HepG2 (cell line): ENCODE measurements around the gene JPT1. TPM values are rescaled to one million over a fixed set of nuclear protein-coding genes. Genes with fewer than 3 reads are reported as not detected.

Source experiments
- ARID5B ChIP-seq: IDR thresholded peaks from 2 replicates; pipeline ENCODE4 v1.4.0; 2020; ENCODE audit warnings: mild to moderate bottlenecking, missing genetic modification reagents
- ATF2 ChIP-seq: sonication (generic); formaldehyde crosslinking; IDR thresholded peaks from 2 replicates; pipeline ENCODE4 v1.4.0; 2020; ENCODE audit warnings: missing genetic modification reagents
- BRF2 ChIP-seq: sonication (generic); formaldehyde crosslinking; IDR thresholded peaks from 2 replicates; pipeline ENCODE4 v1.8.1; 2022; ENCODE audit warnings: mild to moderate bottlenecking, missing genetic modification reagents
- FOXK2 ChIP-seq: fragments of 450-650 bp; IDR thresholded peaks from 2 replicates; pipeline ENCODE4 v1.6.1; 2016
- HOMEZ ChIP-seq: IDR thresholded peaks from 2 replicates; pipeline ENCODE4 v1.6.1; 2016; ENCODE audit warnings: low read depth
- REXO4 ChIP-seq: sonication (generic); formaldehyde crosslinking; IDR thresholded peaks from 2 replicates; pipeline ENCODE4 v1.8.0; 2022; ENCODE audit warnings: missing genetic modification reagents, mild to moderate bottlenecking, borderline replicate concordance
- SOX6 ChIP-seq, 2 experiments: fragments of 450-650 bp in 1 of 2; sonication (generic) in 1 of 2; formaldehyde crosslinking in 1 of 2; IDR thresholded peaks; 2 replicates each; pipeline versions ENCODE4 v1.4.0 to v1.6.1; 2017 to 2020; ENCODE audit warnings: antibody characterized with exemption in 1 of 2, mild to moderate bottlenecking in 1 of 2, missing genetic modification reagents in 1 of 2
- ZBTB4 ChIP-seq: sonication (generic); formaldehyde crosslinking; IDR thresholded peaks from 2 replicates; pipeline ENCODE4 v1.4.0; 2020; ENCODE audit warnings: missing genetic modification reagents, mild to moderate bottlenecking, borderline replicate concordance
- ZBTB7B ChIP-seq: sonication (generic); formaldehyde crosslinking; IDR thresholded peaks from 2 replicates; pipeline ENCODE4 v1.4.0; 2020; ENCODE audit warnings: missing genetic modification reagents
- ZFYVE20 ChIP-seq: sonication (generic); formaldehyde crosslinking; IDR thresholded peaks from 2 replicates; pipeline ENCODE4 v1.8.0; 2023; ENCODE audit warnings: low read depth, mild to moderate bottlenecking, moderate library complexity, missing genetic modification reagents, borderline replicate concordance
- ZMYM4 ChIP-seq: sonication (generic); formaldehyde crosslinking; IDR thresholded peaks from 2 replicates; pipeline ENCODE4 v1.8.1; 2023; ENCODE audit warnings: mild to moderate bottlenecking, missing genetic modification reagents
- ZNF569 ChIP-seq: sonication (generic); formaldehyde crosslinking; IDR thresholded peaks from 2 replicates; pipeline ENCODE4 v1.5.0; 2020; ENCODE audit warnings: mild to moderate bottlenecking, missing genetic modification reagents, moderate library complexity, borderline replicate concordance
- ZNF678 ChIP-seq: sonication (generic); formaldehyde crosslinking; IDR thresholded peaks from 2 replicates; pipeline ENCODE4 v1.4.0; 2020; ENCODE audit warnings: mild to moderate bottlenecking, missing genetic modification reagents
- ZNF7 ChIP-seq: IDR thresholded peaks from 2 replicates; pipeline ENCODE4 v1.6.1; 2016; ENCODE audit warnings: missing biosample characterization, missing genetic modification reagents
- ZSCAN12 ChIP-seq: sonication (generic); formaldehyde crosslinking; IDR thresholded peaks from 2 replicates; pipeline ENCODE4 v1.9.0; 2021; ENCODE audit warnings: mild to moderate bottlenecking, missing genetic modification reagents
- polyA plus RNA-seq, 8 experiments: library from polyadenylated mRNA; depleted of rRNA in 3 of 8; stranded (reverse) in 7 of 8; unstranded in 1 of 8; fragments of >200 nt; fragmentation: Illumina TruSeq in 4 of 8; extraction: Trizol in 4 of 8; gene quantifications; 2 replicates each; pipeline versions ENCODE4 v1.2.1 to v1.2.3, GENCODE V29; 2011 to 2016; ENCODE audit warnings: low read depth in 4 of 8, missing spikeins in 1 of 8, mixed read lengths in 1 of 8; ENCODE audit not compliant: insufficient read depth in 1 of 8
- total RNA-seq, 5 experiments: library from RNA; depleted of rRNA; stranded (reverse); fragments of >200 nt; fragmentation: Illumina TruSeq; extraction: Trizol; gene quantifications; 2 replicates each; pipeline ENCODE4 v1.2.3, GENCODE V29; 2016; ENCODE audit warnings: low read depth in 1 of 5

The JPT1 gene
- total and polyA plus RNA-seq, 2 of the 13 experiments (the other 11 are each of a cell fraction or from before 2014, with no cell fraction given) = 43.3 to 256 TPM

- TF ChIP-seq ARID5B (CRISPR knock-in tag) = 0 out of 2 replicates have a peak, but pooled peaks have one; percentile 39
- 0 out of 2 replicates have a peak, but pooled peaks have one; percentile 27 for TF ChIP-seq ATF2 (CRISPR knock-in tag)
- no peak for TF ChIP-seq ZBTB4
- 0 out of 2 replicates have a peak, but pooled peaks have one; percentile 60 for TF ChIP-seq ZNF678 (CRISPR knock-in tag)
- no peak for TF ChIP-seq ZMYM4 (CRISPR knock-in tag)
- no peak for TF ChIP-seq ZNF569 (CRISPR knock-in tag)
- TF ChIP-seq ZBTB7B (CRISPR knock-in tag) = peak; percentile 59; the same call in 1 of the 2 replicates
- TF ChIP-seq SOX6 (IDR thresholded peaks at IDR 0.05) = no peak
- peak; percentile 63; the same call in 1 of the 2 replicates for TF ChIP-seq SOX6 (CRISPR knock-in tag; IDR thresholded peaks at IDR 0.05)
- no peak for TF ChIP-seq HOMEZ
- TF ChIP-seq ZSCAN12 = no peak
- no peak for TF ChIP-seq REXO4 (CRISPR knock-in tag)
- no peak for TF ChIP-seq ZFYVE20 (CRISPR knock-in tag)
- TF ChIP-seq BRF2 (CRISPR knock-in tag) = no peak
- no peak for TF ChIP-seq FOXK2
- TF ChIP-seq ZNF7 = no peak
Observed at GRCh38 chr17:75113798-75114551, 40.3 kb downstream of the JPT1 start (continued).
